GM19467 (cell line): ENCODE measurements around the gene SEMA4D.

Source experiments
- ATAC-seq: cut with Tn5 transposase; IDR thresholded peaks from one replicate; pipeline ENCODE4 v1.9.1; 2021; ENCODE audit warnings: mild to moderate bottlenecking, moderate library complexity; ENCODE audit not compliant: unreplicated experiment

SEMA4D gene

DNA sequence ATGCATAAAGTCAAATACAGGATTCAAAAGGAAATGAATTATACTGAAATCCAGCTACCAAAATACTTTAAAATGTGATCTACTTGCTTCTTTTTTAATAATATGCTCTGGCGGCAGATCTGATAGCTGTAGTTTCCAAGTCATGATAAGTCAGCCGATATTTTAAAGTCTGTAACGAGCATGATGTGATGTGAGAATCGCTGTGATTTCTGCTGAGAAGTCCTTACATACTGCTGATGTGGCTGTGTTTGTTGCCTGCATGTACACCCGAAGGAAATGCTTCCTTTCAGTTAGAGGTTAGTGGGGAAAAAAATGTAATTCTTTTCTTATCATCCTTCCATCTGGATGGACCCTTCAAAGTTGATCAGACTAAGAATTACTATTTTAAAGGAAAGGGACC lies 4.8 kb upstream of the SEMA4D start:
- ATAC-seq: no peak

DNA sequence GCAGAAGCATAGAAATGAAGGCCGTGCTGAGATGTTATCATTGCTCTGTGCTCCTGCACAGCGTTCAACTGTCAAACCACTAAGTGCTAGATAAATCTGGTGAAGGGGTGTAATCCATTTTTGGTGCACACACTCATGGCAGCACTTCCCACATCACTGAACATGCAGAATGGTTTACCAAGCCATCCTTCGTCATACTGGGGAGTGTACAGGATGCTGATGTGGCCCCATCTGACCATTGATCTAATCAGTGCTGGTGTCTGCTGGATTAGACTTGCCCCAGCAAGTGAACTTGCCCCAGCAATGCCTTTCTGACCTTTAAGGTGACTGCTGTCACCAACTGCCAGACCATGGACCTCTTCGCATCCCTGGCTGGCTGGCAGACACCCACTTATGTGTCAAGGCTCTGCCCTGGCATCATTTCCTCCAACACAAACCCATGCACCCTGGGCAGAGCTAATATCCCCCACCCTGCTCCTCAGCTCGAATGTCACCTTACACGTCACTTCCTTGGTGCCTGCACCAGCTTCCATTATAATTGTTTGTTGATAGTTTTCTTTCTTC lies 4.2 kb upstream of the SEMA4D start:
- no peak for ATAC-seq

DNA sequence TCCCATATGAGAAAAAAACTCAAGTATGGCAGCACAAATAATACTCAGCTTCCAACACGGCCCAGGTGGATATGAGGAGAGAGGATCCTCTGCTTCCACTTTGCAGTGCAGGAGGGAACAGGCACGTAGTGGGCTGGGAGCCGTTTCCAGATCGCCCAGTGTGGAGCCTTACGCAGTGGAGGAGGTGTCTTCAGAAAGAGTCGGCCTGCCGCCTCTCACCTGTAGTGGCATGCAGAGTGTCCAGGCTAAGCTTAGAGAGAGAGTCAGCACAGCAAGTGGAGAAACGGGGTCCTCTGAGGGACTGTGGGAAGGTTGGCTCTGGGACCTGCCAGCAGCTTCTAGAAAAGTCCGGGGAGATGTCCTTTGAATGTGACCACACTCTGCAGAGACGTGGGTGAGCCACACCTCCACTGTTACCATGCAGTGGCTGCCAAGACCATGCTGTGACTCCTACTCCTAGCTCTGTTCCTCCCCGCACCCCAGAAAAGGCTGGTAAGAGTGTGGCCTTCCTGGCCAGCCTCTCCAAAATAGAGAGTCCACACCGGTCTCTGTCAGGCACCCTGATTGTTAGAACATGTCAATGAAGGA lies 3.5 kb upstream of the SEMA4D start:
- no peak for ATAC-seq

- ATAC-seq: no peak
These were observed 2.1 kb upstream of the SEMA4D start for GRCh38 chr9:89500008-89500407.

DNA sequence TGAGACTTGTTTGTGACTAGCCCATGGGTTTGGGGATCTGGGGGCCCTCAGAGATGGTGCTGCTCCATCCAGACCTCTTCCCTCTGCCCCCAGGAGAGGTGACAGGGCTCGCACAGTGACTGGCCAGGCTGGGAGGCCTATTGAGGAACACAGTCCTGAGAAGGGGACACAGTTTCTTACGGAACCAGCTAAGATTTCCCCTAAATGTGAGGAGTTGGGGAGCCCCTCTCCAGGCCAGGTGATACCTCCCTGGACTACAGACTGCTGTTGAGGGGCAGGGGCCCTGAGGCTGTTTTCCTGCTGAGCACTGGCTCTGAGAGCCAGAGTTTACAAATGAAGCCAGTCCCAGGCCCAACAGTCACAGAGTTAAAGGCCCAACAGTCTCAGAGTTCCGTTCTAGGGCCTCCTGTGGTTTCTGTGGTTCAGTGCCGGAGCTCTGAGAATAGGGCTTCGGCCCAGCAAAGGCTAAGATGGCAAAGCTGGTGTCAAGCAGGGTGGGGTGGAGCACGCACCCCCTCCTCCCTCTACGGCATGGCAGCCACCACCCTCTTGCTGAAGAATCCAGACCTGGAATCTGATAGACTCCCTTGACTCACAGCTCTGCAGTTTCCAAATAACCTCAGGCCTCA lies 1.1 kb upstream of the SEMA4D start:
- ATAC-seq: no peak

DNA sequence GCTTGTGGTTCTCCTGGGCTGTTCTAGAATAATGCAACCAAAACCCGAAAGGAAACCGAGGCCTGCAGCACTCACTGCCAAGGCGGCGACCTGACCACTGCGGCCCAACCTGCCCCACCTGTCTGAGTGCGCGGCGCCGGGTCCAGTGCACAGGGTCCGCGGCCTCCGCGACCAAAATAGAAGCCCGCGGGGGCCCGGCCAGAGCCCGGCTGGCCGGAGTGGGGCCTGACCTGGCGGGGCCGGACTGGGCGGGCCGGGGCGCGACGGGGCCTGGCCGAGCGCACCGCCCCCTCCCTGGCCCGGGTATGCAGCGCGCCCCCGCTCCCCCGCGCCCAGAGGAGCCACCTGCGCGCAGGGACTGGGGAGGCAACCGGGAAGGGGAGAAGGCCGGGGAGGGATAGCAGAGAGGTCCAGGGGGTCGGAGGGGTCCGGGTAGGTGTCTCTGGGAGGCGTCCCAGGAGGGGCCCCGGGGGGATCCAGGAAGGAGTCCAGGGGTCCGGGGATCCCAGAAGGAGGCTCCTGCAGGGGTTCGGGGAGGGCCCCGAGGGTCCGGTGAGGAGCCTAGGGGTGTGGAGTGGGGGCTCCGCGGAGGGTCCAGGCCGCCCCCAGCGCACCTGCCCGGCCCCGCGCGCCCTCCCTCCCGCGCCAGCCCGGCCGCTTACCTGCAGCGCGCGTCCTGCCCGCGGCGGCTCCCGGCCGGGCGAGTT lies 503 bp downstream of the SEMA4D start:
- no peak for ATAC-seq

DNA sequence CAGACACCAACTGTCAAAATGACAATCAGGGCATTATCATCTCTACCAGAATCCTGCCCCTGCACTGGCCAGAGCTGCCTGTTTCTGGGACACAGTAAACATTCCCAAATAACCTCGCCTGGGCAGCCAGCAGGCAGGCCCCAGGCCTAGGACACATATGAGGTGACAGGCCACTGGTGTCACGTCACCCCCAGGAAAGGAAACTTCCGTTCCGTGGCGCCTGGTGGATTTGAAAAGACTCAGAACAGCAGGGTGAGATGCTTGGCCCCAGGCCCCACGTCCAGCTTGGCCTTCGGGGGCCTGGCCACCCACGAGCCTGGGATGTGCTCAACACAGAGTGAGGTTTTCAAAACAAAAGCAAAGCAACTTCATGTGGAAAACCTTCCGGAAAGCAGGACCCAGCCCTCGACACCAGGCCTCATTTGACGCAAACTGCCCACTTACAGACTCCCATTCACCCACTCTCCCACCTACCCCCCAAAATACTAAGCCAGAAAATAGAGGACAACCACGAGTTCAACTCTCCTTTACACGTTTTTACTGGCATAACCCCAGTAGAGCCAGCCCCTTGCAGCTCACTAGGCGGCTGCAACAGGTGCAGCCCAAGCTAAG lies 1.2 kb downstream of the SEMA4D start:
- ATAC-seq: no peak

DNA sequence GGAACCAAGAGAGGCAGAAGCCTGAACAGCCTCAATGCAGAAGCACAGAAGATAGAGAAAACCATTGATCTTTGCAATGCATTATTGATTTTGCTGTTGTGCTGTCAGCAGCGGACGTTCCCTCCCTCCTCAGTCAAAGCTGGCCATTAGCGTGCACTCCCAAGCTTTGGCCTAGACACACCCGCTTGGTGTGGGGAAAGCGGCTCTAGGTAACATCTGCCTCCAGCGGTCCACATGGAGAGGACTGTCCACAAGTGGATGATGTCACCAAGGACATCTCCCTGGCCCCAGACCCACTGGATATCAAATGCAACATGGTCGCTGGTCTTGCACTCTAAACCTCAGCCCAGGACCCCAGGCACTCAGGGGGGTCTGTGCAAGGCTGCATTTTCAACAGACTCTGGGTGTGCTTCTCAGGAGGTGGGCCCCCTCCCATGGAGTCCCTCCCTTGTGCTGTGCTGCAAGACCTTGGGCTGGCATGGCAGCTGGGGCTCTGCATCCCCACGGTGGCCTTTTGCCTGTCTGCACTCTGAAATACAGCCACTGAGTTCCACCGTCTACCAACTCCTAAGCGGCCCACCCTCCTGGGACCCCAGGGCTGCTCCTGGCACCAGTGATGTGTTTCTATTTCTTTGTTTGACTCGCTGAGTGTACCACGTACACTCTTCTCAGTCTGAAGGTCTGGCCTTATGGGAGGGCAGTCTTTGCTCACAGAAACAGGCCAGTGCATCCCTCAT lies 1.9 kb downstream of the SEMA4D start:
- no peak for ATAC-seq

DNA sequence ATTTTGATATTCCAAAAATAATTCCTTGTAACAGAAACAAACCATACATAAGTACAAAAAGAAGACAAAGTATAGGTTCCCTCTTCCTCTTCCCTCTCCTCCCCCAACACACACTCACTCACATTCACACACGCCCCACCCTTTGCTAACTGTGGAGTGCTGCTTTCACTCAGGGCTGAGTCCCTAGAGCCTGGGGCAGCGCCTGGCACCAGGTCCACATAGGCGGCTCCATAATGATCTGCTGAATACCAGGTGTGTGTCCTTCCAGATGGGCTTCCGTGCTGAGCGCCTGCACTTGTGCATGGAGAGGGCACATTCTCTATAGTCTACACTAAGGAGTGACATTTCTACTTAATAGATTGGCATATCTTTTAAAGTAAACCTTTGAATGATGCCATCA lies 3.7 kb downstream of the SEMA4D start:
- no peak for ATAC-seq

DNA sequence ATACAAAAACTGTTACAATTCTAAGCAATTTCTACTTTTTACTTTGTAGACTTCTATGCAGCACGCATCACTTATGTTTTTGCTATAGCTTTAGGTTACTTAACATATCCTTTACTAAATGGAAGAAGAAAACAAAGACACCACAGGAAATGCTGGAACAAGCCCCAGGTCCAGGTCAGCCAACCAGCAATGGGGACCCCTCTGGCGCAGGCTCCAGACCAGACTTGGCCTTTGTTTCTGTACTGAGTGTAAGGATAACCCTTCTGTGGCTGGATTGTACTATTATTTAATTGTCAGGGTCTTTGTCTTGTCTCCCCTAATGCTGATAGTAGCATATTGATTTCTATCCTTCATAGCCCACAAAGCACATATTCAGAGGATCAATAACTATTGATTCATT lies 4.2 kb downstream of the SEMA4D start:
- ATAC-seq: no peak

- no peak for ATAC-seq
These were observed 4.7 kb downstream of the SEMA4D start for GRCh38 chr9:89493181-89493580.

DNA sequence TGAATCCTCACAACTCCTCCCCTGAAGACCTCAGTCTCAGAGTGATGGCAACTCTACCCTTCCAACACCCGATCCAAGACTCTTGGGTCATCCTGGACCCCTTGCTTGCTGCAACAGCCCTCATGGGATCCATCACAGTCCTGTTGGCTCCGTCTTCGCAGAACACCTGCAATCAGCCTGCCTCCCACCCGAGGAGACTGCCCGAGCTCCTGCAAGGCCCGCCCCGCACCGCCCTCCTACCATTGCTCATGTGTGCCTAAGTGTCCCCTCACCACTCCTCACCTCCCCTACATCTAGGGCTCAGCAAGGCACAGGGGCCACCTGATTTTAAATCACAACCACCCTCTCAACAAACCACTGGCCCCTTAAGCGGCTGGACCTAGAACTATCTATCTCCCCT lies 5.3 kb downstream of the SEMA4D start:
- ATAC-seq: no peak

DNA sequence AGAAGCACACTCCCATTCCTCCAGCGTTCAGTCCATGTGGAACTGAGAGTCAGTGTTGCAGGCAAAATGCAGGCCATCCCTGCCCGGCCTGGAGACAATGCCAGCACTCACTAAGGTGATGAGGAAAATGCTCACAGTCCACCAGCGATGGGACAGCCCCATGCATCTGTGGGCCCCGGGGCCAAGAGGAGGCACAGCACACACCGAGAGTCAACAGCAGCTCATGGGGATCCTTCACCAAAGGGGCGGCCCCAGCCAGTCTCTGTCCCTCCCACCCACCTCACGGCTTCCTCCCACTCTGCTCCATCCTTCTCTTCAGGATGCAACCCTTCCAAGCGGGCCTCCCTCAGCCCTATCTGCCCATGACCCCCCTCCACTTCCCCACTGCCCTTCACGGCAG lies 6.2 kb downstream of the SEMA4D start:
- no peak for ATAC-seq

GRCh38 chr9:89489548-89490530 lies 8.1 kb downstream of the SEMA4D start:
- no peak for ATAC-seq

- no peak for ATAC-seq
These were observed 9.0 kb downstream of the SEMA4D start for GRCh38 chr9:89488936-89489335.

DNA sequence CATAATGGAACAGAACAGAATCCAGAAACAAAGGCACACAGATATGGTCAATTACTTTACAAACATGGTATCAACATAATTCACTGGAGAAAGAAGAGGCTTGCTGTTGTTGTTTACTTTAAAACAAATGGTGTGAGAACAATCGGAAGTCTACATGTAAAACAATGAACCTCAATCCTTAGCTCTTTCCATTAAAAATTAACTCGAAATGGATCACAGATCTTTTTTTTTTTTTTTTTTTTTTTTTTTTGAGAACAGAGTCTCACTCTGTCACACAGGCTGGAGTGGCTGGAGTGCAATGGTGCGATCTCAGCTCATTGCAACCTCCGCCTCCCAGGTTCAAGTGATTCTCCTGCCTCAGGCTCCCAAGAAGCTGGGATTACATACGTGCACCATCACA lies 9.8 kb downstream of the SEMA4D start:
- no peak for ATAC-seq

DNA sequence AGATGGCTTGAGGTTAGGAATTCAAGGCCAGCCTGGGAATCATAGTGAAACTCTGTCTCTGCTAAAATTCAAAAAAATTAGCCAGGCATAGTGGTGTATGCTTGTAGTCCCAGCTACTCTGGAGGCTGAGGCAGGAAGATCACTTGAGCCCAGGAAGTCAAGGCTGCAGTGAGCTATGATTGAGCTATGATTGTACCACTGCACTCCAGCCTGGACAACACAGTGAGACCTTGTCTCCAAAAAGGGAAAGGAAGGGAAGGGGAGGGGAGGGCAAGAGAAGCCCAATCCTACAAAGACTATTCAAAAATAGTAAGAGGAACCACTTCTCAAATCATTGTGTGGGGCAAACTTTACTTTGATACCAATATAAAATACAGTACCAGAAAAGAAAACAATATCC lies 11.2 kb downstream of the SEMA4D start:
- no peak for ATAC-seq

GRCh38 chr9:89484475-89485404 lies 13.2 kb downstream of the SEMA4D start:
- ATAC-seq: no peak
